OCI-LY7 (cell line): ENCODE data around the gene LSMEM2. TPM values are rescaled to one million over a fixed set of nuclear protein-coding genes. Genes with fewer than 3 reads are reported as not detected.

Experiments used
- Bru-seq: library from RNA; stranded (reverse); fragments of 400-500 nt; gene quantifications from one replicate; lab custom pipeline; 2021; lab: Mats Ljungman, UMichigan
- BruChase-seq, 2 experiments: library from RNA; stranded (reverse); fragments of 400-500 nt; gene quantifications; one replicate each; lab custom pipeline; 2021; lab: Mats Ljungman, UMichigan
- BruUV-seq: library from RNA; stranded (reverse); fragments of 400-500 nt; replicated peaks from 2 replicates; lab custom pipeline; 2021; lab: Mats Ljungman, UMichigan
- CTCF ChIA-PET: fragments of 300-600 bp; sonication (Branson Sonifier 250); formaldehyde crosslinking; loops from one replicate; lab custom pipeline; 2022; ENCODE audit warnings: antibody characterized with exemption; ENCODE audit not compliant: unreplicated experiment; lab: Charles Lee
- POLR2A ChIA-PET: fragments of 300-600 bp; sonication (Branson Sonifier 250); formaldehyde crosslinking; loops from one replicate; lab custom pipeline; 2022; ENCODE audit warnings: antibody characterized with exemption; lab: Charles Lee
- DNase-seq: peaks from one replicate; pipeline ENCODE4 v3.0.0-alpha.2; 2015; ENCODE audit warnings: low spot score
- H2AFZ ChIP-seq: fragments of 200-600 bp; sonication (generic), shearing (Covaris generic); 2 replicates; pipeline ENCODE4 v1.6.1; 2014; ENCODE audit warnings: mild to moderate bottlenecking, antibody characterized with exemption, low read length, moderate library complexity
- H3K27ac ChIP-seq: fragments of 200-600 bp; sonication (generic); 2 replicates; pipeline ENCODE4 v1.5.1; 2014; ENCODE audit warnings: mixed run types, low read depth, mild to moderate bottlenecking, moderate library complexity, low read length, inconsistent platforms; ENCODE audit not compliant: poor library complexity, severe bottlenecking
- H3K36me3 ChIP-seq: fragments of 200-600 bp; sonication (generic); 2 replicates; pipeline ENCODE4 v1.6.1; 2014; ENCODE audit warnings: mild to moderate bottlenecking, antibody characterized with exemption, low read length, moderate library complexity, mixed read lengths; ENCODE audit not compliant: insufficient read depth
- H3K4me1 ChIP-seq: fragments of 200-600 bp; sonication (generic); 2 replicates; pipeline ENCODE4 v1.5.1; 2014; ENCODE audit warnings: mild to moderate bottlenecking, low read length; ENCODE audit not compliant: insufficient read depth, poor library complexity, severe bottlenecking
- H3K4me2 ChIP-seq: fragments of 200-600 bp; sonication (generic); 2 replicates; pipeline ENCODE4 v1.6.1; 2014; ENCODE audit warnings: mild to moderate bottlenecking, low read length
- H3K4me3 ChIP-seq: fragments of 200-600 bp; sonication (generic); 2 replicates; pipeline ENCODE4 v1.5.1; 2014; ENCODE audit warnings: mild to moderate bottlenecking, low read depth, low read length; ENCODE audit not compliant: poor library complexity, severe bottlenecking
- H3K79me2 ChIP-seq: fragments of 200-600 bp; sonication (generic); 2 replicates; pipeline ENCODE4 v1.6.1; 2016; ENCODE audit warnings: low read depth, mild to moderate bottlenecking, low read length, moderate library complexity, mixed read lengths; ENCODE audit not compliant: insufficient read depth
- H3K9me2 ChIP-seq: fragments of 200-600 bp; sonication (generic); 2 replicates; pipeline ENCODE4 v1.6.1; 2016; ENCODE audit warnings: mild to moderate bottlenecking, low read length, mixed read lengths; ENCODE audit not compliant: insufficient read depth
- H3K9me3 ChIP-seq: fragments of 200-600 bp; sonication (generic); 2 replicates; pipeline ENCODE4 v1.6.1; 2014; ENCODE audit warnings: mild to moderate bottlenecking, mixed run types, low read length, mixed read lengths
- H4K20me1 ChIP-seq: fragments of 200-600 bp; sonication (generic); 2 replicates; pipeline ENCODE4 v1.6.1; 2014; ENCODE audit warnings: mild to moderate bottlenecking, antibody characterized with exemption, low read length, moderate library complexity, mixed read lengths; ENCODE audit not compliant: insufficient read depth
- EZH2phosphoT487 ChIP-seq: fragments of 200-600 bp; sonication (generic); IDR thresholded peaks from 2 replicates; pipeline ENCODE4 v1.6.1; 2018; ENCODE audit warnings: low read depth, borderline replicate concordance, mild to moderate bottlenecking, mixed run types, antibody characterized with exemption, low read length, moderate library complexity, mixed read lengths
- intact Hi-C: fragments of 100-400 bp; cut with micrococcal nuclease; formaldehyde crosslinking; loops from one replicate; pipeline ENCODE4 v1.10.0; 2022; ENCODE audit not compliant: unreplicated experiment
- long read RNA-seq: library from polyadenylated mRNA; stranded (forward); transcript quantifications from one replicate; pipeline ENCODE4 v2.0.0, GENCODE V29; 2022
- total RNA-seq, 2 experiments: library from RNA; depleted of rRNA in 1 of 2; stranded (reverse); fragments of >200 nt in 1 of 2; shearing (Covaris generic) in 1 of 2; gene quantifications; 2 replicates each; pipeline ENCODE4 v1.2.3, GENCODE V29; 2014 to 2022
- TF ChIP-seq, protein P1 (sequence below): fragments of 200-600 bp; sonication (generic); conservative IDR thresholded peaks from 2 replicates; pipeline ENCODE4 v1.5.1; 2014; ENCODE audit warnings: mild to moderate bottlenecking, antibody characterized with exemption, low read length, moderate library complexity, mixed read lengths

Gene LSMEM2
- total RNA-seq (2014; rRNA removed; shearing (Covaris generic)) = not detected in 2 replicates
- total RNA-seq (2022) = not detected in 2 replicates
- Bru-seq, nascent RNA = percentile 10 among the genes with signal in this experiment
- BruChase-seq, experiment 1, labeled RNA remaining after a 6-hour chase = percentile 14 among the genes with signal in this experiment
- percentile 12 among the genes with signal in this experiment for BruChase-seq, experiment 2, labeled RNA remaining after a 2-hour chase
- long read RNA-seq, partial matches to known transcripts = 0 of 4 reads
- long read RNA-seq, other reads (novel, unspliced or antisense) = 4 of 4 reads

- Histone ChIP-seq H3K4me3 (no peak within 1 kb of the TSS), H3K9me2 (no peaks in the 10 kb centered on the region), H3K79me2 (no peaks in the 10 kb centered on the region), H4K20me1 (no peaks in the 10 kb centered on the region), H3K9me3 (no peaks in the 10 kb centered on the region), H3K36me3 (no peaks in the 10 kb centered on the region), H2AFZ (no peak within 1 kb of the TSS), H3K4me2 (no peak within 1 kb of the TSS), H3K27ac (no peak within 1 kb of the TSS), H3K4me1 (no peaks in the 10 kb centered on the region)
- BruUV-seq = no TSS peak
- intact Hi-C loops = no loop called here
- no peak for TF ChIP-seq EZH2phosphoT487
- TF ChIP-seq, protein P1, sequence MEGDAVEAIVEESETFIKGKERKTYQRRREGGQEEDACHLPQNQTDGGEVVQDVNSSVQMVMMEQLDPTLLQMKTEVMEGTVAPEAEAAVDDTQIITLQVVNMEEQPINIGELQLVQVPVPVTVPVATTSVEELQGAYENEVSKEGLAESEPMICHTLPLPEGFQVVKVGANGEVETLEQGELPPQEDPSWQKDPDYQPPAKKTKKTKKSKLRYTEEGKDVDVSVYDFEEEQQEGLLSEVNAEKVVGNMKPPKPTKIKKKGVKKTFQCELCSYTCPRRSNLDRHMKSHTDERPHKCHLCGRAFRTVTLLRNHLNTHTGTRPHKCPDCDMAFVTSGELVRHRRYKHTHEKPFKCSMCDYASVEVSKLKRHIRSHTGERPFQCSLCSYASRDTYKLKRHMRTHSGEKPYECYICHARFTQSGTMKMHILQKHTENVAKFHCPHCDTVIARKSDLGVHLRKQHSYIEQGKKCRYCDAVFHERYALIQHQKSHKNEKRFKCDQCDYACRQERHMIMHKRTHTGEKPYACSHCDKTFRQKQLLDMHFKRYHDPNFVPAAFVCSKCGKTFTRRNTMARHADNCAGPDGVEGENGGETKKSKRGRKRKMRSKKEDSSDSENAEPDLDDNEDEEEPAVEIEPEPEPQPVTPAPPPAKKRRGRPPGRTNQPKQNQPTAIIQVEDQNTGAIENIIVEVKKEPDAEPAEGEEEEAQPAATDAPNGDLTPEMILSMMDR = no peak
- ChIA-PET POLR2A (interaction anchor here (0.9 to 1.2 kb wide), 2 partner anchors 14 to 18 kb away, joined by 3 to 5 read pairs; no protein-coding TSS in a partner anchor), CTCF (no interaction called here)
- DNase-seq = no peak
These were observed at the start of gene LSMEM2 for GRCh38 chr3:50278880-50279224. LSMEM2 (plus strand) TSS chr3:50279087; CDS start chr3:50279114, 27 bp downstream.

DNA sequence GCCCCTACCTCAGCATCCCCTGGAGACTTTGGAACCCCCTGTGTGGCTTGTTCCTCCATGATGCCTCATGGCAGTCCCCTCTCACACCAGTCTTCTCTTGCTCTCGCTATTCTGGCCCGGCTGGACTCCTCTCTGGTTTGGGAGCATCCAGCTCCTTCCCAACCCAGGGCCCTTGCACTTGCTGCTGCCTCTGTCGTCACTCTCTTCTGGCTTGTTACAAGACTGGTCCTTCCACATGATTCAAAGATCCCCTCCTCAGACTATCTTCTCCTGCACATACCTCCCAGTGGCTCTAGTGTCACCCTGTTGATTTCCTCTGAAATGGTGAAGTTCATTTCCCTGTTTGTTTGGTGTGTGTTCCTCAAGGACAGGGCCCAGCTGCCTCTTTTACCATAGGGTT lies 49.4 kb upstream of the LSMEM2 start:
- DNase-seq = no peak
- Histone ChIP-seq H3K9me3 (no peaks in the 10 kb centered on the region), H3K9me2 (no peaks in the 10 kb centered on the region), H3K4me3 (no peak overlapping the region), H4K20me1 (no peaks in the 10 kb centered on the region), H3K79me2 (no peaks in the 10 kb centered on the region), H3K4me2 (0 out of 2 replicates have a peak overlapping the region, but pooled peaks have one; percentile 8), H3K4me1 (peaks cover 46% of the 10 kb centered on the region), H3K36me3 (no peaks in the 10 kb centered on the region), H3K27ac (no peak overlapping the region), H2AFZ (no peak overlapping the region)
- TF ChIP-seq, protein P1 = no peak
- TF ChIP-seq EZH2phosphoT487 = no peak
- CTCF ChIA-PET = interaction anchor here (0.6 to 3.6 kb wide), 3 partner anchors 11 to 17 kb away, joined by 3 to 20 read pairs (median 5); no protein-coding TSS in a partner anchor
- no TSS peak for BruUV-seq
- POLR2A ChIA-PET = interaction anchor here (0.8 to 3.9 kb wide), 3 partner anchors 9 to 23 kb away, joined by 3 to 24 read pairs (median 7); no protein-coding TSS in a partner anchor
- intact Hi-C loops = loop anchor here (5.0 to 10.0 kb wide), 2 partner anchors 93 to 425 kb away; partner anchors contain the start of genes HYAL2 and INKA1
